KMS-11 (cell line): ENCODE measurements around the gene NTM.

Experiments used
- H2AFZ ChIP-seq: fragments of 200-600 bp; sonication (generic); 2 replicates; pipeline ENCODE4 v1.6.1; 2016; ENCODE audit warnings: antibody characterized with exemption, mixed run types, low read depth
- H3K27ac ChIP-seq: fragments of 200-600 bp; sonication (generic); 2 replicates; pipeline ENCODE4 v1.6.1; 2016; ENCODE audit warnings: mild to moderate bottlenecking, mixed run types
- H3K27me3 ChIP-seq: fragments of 200-600 bp; sonication (generic); 2 replicates; pipeline ENCODE4 v1.6.1; 2017; ENCODE audit warnings: mild to moderate bottlenecking, low read depth, mixed run types, moderate library complexity; ENCODE audit not compliant: insufficient read depth
- H3K36me3 ChIP-seq: fragments of 200-600 bp; sonication (generic); 2 replicates; pipeline ENCODE4 v1.6.1; 2017; ENCODE audit warnings: mild to moderate bottlenecking, mixed run types; ENCODE audit not compliant: insufficient read depth
- H3K4me1 ChIP-seq: fragments of 200-600 bp; sonication (generic); 2 replicates; pipeline ENCODE4 v1.6.1; 2016; ENCODE audit warnings: mild to moderate bottlenecking, low read depth, mixed run types; ENCODE audit not compliant: poor library complexity, severe bottlenecking
- H3K4me2 ChIP-seq: fragments of 200-600 bp; sonication (generic); 2 replicates; pipeline ENCODE4 v1.7.0; 2016; ENCODE audit warnings: mild to moderate bottlenecking, mixed run types
- H3K4me3 ChIP-seq: fragments of 200-600 bp; sonication (generic); IDR thresholded peaks from 2 replicates; pipeline ENCODE4 v1.6.1; 2017; ENCODE audit warnings: low read depth, low read length, mixed read lengths; ENCODE audit not compliant: insufficient read depth
- H3K79me2 ChIP-seq: fragments of 200-600 bp; sonication (generic); 2 replicates; pipeline ENCODE4 v1.6.1; 2016; ENCODE audit warnings: low read depth, mixed run types; ENCODE audit not compliant: insufficient read depth
- H3K9ac ChIP-seq: fragments of 200-600 bp; sonication (generic); 2 replicates; pipeline ENCODE4 v1.6.1; 2016; ENCODE audit warnings: mild to moderate bottlenecking, mixed run types
- H4K20me1 ChIP-seq: fragments of 200-600 bp; sonication (generic); 2 replicates; pipeline ENCODE4 v1.6.1; 2016; ENCODE audit warnings: mild to moderate bottlenecking, mixed run types; ENCODE audit not compliant: insufficient read depth
- TF ChIP-seq, protein P1 (sequence below): fragments of 200-600 bp; sonication (generic); conservative IDR thresholded peaks from 2 replicates; pipeline ENCODE4 v1.6.1; 2017; ENCODE audit warnings: low read depth, mild to moderate bottlenecking, antibody characterized with exemption, low read length, moderate library complexity, mixed read lengths

The NTM gene

DNA sequence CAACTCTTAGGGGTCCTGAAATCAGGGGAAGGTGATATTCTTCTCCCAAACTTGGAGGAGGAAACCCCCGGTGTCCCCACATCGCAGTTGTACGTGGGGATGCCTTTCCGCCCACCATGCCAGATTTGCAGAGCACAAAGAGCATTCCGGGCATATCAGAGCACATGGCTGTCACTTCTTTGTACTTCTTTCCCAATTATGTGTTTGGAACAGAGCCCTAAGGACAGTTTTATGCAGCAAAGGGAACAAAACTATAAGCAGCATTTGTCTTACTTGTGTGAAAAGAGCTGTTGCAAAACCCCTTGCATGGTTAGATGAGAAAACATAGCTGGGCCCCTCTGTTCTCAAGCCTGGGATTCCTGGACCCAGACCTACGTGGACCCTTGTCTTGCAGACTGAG is 41.2 kb downstream of the NTM start:
- Histone ChIP-seq H3K4me1 (no peaks in the 10 kb centered on the region), H3K36me3 (no peaks in the 10 kb centered on the region), H3K79me2 (no peaks in the 10 kb centered on the region), H3K27me3 (no peaks in the 10 kb centered on the region), H4K20me1 (no peaks in the 10 kb centered on the region), H3K4me3 (no peak overlapping the region), H3K27ac (no peak overlapping the region), H3K4me2 (no peak overlapping the region), H2AFZ (no peak overlapping the region), H3K9ac (no peak overlapping the region)
- TF ChIP-seq, protein P1, sequence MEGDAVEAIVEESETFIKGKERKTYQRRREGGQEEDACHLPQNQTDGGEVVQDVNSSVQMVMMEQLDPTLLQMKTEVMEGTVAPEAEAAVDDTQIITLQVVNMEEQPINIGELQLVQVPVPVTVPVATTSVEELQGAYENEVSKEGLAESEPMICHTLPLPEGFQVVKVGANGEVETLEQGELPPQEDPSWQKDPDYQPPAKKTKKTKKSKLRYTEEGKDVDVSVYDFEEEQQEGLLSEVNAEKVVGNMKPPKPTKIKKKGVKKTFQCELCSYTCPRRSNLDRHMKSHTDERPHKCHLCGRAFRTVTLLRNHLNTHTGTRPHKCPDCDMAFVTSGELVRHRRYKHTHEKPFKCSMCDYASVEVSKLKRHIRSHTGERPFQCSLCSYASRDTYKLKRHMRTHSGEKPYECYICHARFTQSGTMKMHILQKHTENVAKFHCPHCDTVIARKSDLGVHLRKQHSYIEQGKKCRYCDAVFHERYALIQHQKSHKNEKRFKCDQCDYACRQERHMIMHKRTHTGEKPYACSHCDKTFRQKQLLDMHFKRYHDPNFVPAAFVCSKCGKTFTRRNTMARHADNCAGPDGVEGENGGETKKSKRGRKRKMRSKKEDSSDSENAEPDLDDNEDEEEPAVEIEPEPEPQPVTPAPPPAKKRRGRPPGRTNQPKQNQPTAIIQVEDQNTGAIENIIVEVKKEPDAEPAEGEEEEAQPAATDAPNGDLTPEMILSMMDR = no peak

DNA sequence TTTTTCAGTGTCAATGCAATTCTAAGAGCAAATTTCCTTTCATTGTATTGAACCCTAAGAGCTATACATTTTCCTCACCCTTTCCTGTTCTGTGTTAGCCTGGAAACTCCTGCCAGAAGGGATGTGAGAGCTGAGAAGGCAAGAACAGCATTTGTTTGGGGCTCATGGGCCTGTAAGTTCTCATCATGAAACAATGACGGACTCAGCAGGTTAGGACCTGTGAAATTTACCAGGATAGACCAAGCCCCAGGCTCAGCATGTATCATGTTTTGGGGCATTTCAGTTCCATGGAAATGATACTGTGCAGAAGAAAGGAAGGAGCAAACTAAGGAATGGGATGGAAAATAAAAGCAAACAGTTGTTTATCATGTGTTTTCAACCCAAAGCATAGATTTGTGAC is 41.6 kb downstream of the NTM start:
- Histone ChIP-seq H3K79me2 (no peaks in the 10 kb centered on the region), H3K27me3 (no peaks in the 10 kb centered on the region), H3K9ac (no peak overlapping the region), H3K4me2 (no peak overlapping the region), H3K4me1 (no peaks in the 10 kb centered on the region), H4K20me1 (no peaks in the 10 kb centered on the region), H3K27ac (no peak overlapping the region), H2AFZ (no peak overlapping the region), H3K4me3 (no peak overlapping the region), H3K36me3 (no peaks in the 10 kb centered on the region)
- TF ChIP-seq, protein P1 = no peak

DNA sequence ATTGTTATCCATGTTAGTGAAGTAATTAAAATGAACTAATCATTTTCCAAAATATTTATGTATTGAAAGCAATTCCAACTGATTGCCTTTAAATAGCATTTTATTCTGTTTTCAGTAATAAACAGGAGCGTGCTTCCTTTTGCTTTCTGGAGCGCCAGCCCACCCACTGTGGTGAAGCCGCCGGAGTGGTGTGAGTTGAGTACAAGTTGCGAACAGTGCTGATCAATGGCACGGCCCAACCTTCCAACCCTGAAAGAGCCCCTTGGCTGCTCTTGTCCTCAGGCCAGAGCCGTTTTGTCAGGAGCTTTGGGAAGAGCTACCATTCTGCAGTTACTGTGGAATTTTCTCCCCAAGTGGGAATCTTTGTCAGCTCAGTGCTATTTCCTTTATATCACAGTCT is 42.8 kb downstream of the NTM start:
- Histone ChIP-seq H3K36me3 (no peaks in the 10 kb centered on the region), H3K4me3 (no peak overlapping the region), H3K27me3 (no peaks in the 10 kb centered on the region), H3K9ac (no peak overlapping the region), H3K4me2 (no peak overlapping the region), H3K4me1 (no peaks in the 10 kb centered on the region), H3K27ac (no peak overlapping the region), H4K20me1 (no peaks in the 10 kb centered on the region), H3K79me2 (no peaks in the 10 kb centered on the region), H2AFZ (no peak overlapping the region)
- TF ChIP-seq, protein P1 = no peak

DNA sequence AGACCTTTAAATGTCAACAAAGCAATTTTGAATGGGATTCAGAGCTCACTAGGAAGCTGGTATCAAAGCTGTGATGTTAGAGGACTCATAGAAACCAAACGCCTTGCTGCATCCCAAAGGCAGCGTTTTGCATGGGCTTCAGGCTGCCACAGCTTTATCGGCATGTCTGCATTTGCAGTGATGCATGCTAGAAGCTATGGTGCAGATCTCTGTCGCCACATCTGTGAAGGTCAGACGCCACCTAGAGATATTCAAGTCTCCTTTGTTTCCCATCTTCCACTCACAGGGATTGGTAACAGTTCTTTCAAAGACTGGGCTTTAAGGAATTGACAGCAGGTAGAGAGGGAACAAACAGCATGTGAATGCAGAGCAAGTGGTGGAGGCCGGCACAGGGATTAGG is 47.8 kb downstream of the NTM start:
- Histone ChIP-seq H3K4me2 (no peak overlapping the region), H3K4me3 (no peak overlapping the region), H2AFZ (no peak overlapping the region), H3K9ac (no peak overlapping the region), H3K27ac (no peak overlapping the region), H3K4me1 (no peaks in the 10 kb centered on the region), H3K27me3 (no peaks in the 10 kb centered on the region), H4K20me1 (no peaks in the 10 kb centered on the region), H3K79me2 (no peaks in the 10 kb centered on the region), H3K36me3 (no peaks in the 10 kb centered on the region)
- TF ChIP-seq, protein P1 = no peak
